SJSA1 (cell line): Measurements from ENCODE around the gene PDZD2. TPM values are rescaled to one million over a fixed set of nuclear protein-coding genes. Genes with fewer than 3 reads are reported as not detected.
"Not testable (repeated sequence)": the region's sequence is repeated elsewhere in the genome, so short reads cannot be mapped to it uniquely, and the experiment has no call there.

Experiments
- DNase-seq, 2 experiments: peaks; one replicate each; pipeline ENCODE4 v3.0.0-alpha.2; 2015 to 2020; ENCODE audit warnings: low spot score in 2 of 2, low read depth in 1 of 2
- H3K27ac ChIP-seq: fragments of 250-450 bp; sonication (Bioruptor Pico); 2 replicates; pipeline ENCODE4 v1.5.1; 2020; ENCODE audit warnings: mild to moderate bottlenecking, moderate library complexity
- H3K27me3 ChIP-seq: fragments of 250-450 bp; sonication (Bioruptor Pico); replicated peaks from 2 replicates; pipeline ENCODE4 v1.5.1; 2020; ENCODE audit warnings: mild to moderate bottlenecking, moderate library complexity
- H3K36me3 ChIP-seq: fragments of 250-450 bp; sonication (Bioruptor Pico); 2 replicates; pipeline ENCODE4 v1.5.1; 2020; ENCODE audit warnings: mild to moderate bottlenecking
- H3K4me1 ChIP-seq: fragments of 250-450 bp; sonication (Bioruptor Pico); replicated peaks from 2 replicates; pipeline ENCODE4 v1.6.1; 2021; ENCODE audit warnings: mild to moderate bottlenecking
- H3K4me3 ChIP-seq: fragments of 250-450 bp; sonication (Bioruptor Pico); 2 replicates; pipeline ENCODE4 v1.5.1; 2020; ENCODE audit warnings: mild to moderate bottlenecking
- H3K9me3 ChIP-seq: fragments of 250-450 bp; sonication (Bioruptor Pico); replicated peaks from 2 replicates; pipeline ENCODE4 v1.5.1; 2020; ENCODE audit warnings: mild to moderate bottlenecking
- total RNA-seq: library from RNA; depleted of rRNA; stranded (reverse); fragments of >200 nt; shearing (Covaris generic); gene quantifications from 2 replicates; pipeline ENCODE4 v1.2.3, GENCODE V29; 2014

PDZD2 gene
- total RNA-seq, 1 experiment from 2014 or later: 0.16 TPM

DNA sequence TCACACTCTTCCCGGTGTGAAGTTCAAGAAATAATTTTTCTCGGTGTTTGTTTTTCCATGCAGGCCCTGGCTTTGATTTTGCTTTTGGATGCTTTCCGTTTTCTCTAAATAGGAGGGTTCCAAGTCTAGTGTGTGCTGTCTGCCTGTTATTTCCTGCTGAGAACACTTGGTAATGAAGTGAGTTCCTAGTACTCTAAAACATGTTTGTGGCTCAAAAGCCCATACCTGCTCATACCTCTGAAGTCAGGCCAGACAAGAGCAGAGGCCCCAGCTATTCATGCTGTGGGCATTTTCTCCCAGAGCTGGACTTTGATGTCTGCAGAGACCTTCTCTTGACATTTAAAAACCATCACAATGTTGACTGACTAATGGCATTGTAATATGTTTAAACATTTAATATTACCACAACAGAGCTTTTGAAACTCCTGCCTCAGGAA, 324.0 kb downstream of the PDZD2 start:
- no peak for DNase-seq
- H3K27ac ChIP-seq: no peak overlapping the region
- no peaks in the 10 kb centered on the region for H3K27me3 ChIP-seq
- H3K36me3 ChIP-seq: no peaks in the 10 kb centered on the region
- H3K9me3 ChIP-seq: no peaks in the 10 kb centered on the region
- H3K4me1 ChIP-seq: no peaks in the 10 kb centered on the region
- H3K4me3 ChIP-seq: no peak overlapping the region

DNA sequence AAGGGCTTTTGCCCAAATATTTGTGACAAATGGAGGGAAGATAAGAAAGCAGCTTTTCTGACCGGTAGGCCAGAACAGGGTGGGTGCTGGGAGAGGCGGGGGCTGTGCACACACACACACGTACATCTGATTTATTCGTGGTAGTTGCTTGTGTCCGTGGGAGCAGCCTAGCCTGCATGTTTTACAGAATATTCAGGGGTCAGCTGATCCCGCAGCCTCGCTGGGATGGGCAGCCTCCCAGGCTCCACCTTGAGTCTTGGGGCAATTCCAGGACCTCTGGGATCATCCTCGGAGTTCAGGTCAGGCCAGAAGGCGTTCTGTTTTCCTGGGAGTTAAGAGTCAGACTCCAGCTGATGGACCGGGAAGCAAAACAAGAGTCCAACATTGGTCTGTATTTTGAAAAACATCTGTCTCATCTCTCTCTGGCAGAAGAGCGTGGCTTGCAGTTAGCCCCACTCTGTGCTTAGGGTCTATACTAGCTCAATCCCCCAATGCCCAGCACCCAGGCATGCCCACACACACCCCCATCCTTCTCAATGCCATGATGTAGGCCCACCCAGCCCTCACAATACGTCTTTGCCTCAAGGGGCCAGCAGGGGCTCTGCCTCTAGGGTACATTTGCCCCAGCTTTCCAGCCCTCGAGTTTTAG, 324.6 kb downstream of the PDZD2 start:
- no peak for DNase-seq
- Histone ChIP-seq H3K4me3 (no peak overlapping the region), H3K4me1 (no peaks in the 10 kb centered on the region), H3K36me3 (no peaks in the 10 kb centered on the region), H3K9me3 (no peaks in the 10 kb centered on the region), H3K27me3 (no peaks in the 10 kb centered on the region), H3K27ac (no peak overlapping the region)

DNA sequence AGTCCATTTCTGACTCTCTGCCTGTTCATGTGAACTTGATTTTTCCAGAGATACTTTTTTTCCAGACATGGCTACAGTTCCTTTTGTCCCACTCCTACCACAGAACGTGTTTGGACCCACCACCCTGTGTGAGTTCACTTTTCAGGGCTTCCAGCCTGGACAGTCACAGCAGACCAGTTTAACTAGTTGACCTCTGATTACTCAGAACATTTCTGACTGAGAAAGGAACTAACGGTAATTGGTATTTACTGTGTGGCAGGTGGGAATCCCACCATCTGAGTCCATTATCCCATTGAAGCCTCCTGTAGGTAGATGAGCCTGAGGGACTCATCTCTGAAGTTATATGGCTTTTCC, 325.1 kb downstream of the PDZD2 start:
- Histone ChIP-seq H3K4me1 (no peaks in the 10 kb centered on the region), H3K27me3 (no peaks in the 10 kb centered on the region), H3K27ac (no peak overlapping the region), H3K36me3 (no peaks in the 10 kb centered on the region), H3K4me3 (no peak overlapping the region), H3K9me3 (no peaks in the 10 kb centered on the region)
- no peak for DNase-seq

DNA sequence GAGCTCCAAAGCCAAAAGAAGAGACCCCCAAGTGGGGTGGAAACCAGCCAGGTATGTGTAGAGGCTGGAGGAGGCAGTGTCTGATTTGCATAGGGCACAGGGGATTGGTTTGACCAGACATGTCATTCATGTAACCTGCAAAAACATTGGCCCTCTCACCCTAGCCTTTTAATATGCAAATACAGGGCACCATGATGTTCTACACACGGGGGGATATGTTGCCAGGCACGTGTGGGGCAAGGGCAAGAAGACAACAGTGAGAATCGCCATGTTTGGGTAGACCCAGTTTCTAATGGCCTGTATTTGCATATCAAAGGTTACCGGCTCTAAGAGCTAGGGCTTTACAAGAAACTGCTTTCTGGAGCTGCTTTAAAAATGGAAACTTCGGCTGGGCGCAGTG, 326.3 kb downstream of the PDZD2 start:
- H3K27ac ChIP-seq: no peak overlapping the region
- H3K9me3 ChIP-seq: no peaks in the 10 kb centered on the region
- DNase-seq: no peak
- no peak overlapping the region for H3K4me3 ChIP-seq
- no peaks in the 10 kb centered on the region for H3K4me1 ChIP-seq
- no peaks in the 10 kb centered on the region for H3K36me3 ChIP-seq
- H3K27me3 ChIP-seq: no peaks in the 10 kb centered on the region

DNA sequence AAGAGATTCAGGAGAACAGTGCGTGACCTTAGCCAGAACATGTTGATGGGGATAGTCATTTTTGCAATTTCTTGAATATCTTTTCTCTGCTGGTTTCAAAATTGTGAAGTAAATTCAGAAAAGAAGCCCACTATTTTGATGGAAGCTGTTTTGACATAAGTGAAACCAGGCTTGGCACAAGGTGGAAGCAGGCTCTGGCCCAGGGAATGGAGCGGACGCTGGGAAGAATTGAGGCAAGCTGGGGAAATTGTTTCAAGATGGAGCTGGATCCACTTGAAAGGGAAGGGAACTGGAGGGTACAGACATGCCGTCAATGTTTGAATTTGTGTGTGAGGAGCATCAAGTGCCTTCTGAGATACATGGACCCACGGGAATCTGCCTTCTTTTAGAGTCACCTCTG, 328.0 kb downstream of the PDZD2 start:
- DNase-seq: no peak
- H3K27ac ChIP-seq: no peak overlapping the region

DNA sequence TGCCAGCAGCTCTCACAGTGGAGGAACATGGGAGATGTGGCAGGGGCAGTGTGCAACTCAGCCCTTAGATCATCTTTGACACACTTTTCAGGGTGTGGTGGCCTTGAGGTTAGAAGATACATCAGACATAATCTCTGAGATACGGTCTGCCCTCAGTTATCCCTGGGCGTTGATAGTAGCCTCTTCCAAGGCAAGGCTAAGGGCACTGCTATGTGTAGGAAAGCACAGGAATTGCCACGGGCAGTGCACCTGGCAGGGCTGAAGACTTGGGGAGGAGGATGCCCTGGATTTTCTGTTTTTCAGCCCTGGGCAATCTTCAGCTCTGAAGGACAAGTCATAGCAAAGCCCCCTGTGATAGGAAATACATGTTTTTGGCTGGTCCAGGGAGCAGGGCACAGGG, 328.5 kb downstream of the PDZD2 start:
- no peaks in the 10 kb centered on the region for H3K9me3 ChIP-seq
- no peak for DNase-seq
- no peaks in the 10 kb centered on the region for H3K4me1 ChIP-seq
- H3K36me3 ChIP-seq: no peaks in the 10 kb centered on the region
- H3K27me3 ChIP-seq: no peaks in the 10 kb centered on the region
- H3K27ac ChIP-seq: no peak overlapping the region
- no peak overlapping the region for H3K4me3 ChIP-seq

More for the DNA sequence above, 328.0 kb downstream of the PDZD2 start:
- Histone ChIP-seq H3K4me1 (no peaks in the 10 kb centered on the region), H3K9me3 (no peaks in the 10 kb centered on the region), H3K36me3 (no peaks in the 10 kb centered on the region), H3K4me3 (no peak overlapping the region), H3K27me3 (no peaks in the 10 kb centered on the region)

DNA sequence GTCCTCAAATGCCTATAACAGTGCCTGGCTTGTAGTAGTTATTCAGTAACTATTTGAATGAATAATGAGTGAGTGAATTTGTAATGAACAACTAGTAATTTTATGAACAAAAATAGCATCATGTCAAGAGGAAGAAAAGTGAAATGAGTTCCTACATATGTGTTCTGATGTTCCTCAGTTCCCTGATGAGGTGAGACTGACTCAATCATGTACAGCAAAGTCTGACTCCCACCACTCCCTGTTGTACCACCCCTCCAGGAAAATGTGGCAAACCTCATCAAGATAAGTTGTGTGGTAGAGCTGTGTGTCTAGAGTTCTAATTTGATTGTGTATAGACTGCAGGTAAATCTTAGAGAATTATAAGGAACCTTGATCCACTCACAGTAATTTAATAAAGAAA, 333.6 kb downstream of the PDZD2 start:
- Histone ChIP-seq H3K27me3 (no peaks in the 10 kb centered on the region), H3K36me3 (no peaks in the 10 kb centered on the region), H3K9me3 (no peaks in the 10 kb centered on the region), H3K4me3 (no peak overlapping the region), H3K27ac (no peak overlapping the region), H3K4me1 (no peaks in the 10 kb centered on the region)
- no peak for DNase-seq

DNA sequence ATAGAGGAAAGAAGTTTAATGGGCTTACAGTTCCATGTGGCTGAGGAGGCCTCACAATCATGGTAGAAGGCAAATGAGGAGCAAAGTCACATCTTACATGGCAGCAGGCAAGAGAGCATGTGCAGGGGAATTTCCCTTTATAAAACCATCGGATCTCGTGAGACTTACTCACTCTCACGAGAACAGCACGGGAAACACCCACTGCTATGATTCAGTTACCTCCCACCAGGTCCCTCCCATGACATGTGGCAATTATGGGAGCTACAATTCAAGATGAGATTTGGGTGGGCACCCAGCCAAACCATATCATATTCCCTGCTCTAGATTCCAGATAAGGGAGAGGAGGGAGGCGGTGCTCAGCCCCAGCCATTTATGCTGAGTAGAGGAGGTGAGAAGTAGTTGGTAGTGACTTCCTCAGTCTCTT, 336.3 kb downstream of the PDZD2 start:
- not testable (repeated sequence) for H3K4me1 ChIP-seq, H3K27ac ChIP-seq, H3K27me3 ChIP-seq, H3K9me3 ChIP-seq, H3K36me3 ChIP-seq, H3K4me3 ChIP-seq, DNase-seq

DNA sequence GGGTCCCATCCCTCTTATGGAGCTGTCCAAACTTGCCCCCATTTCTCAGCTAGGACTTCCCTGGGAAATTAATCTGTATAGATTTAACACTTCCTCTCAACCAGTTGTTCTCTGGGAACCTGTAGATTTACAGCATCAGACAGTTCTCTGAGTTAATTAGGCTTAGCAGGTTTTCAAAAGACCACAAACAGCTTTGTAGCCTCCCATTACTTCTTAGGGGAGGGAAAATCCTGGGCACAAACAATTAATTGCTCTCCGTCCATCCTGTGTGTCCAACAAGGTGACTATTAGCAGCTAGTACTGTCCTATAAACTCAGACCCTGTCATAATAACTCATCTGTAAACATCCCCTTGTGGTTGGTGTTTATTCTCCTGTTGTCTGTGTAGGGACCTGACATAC, 337.2 kb downstream of the PDZD2 start:
- H3K4me3 ChIP-seq: no peak overlapping the region
- H3K27me3 ChIP-seq: no peaks in the 10 kb centered on the region
- no peaks in the 10 kb centered on the region for H3K9me3 ChIP-seq
- no peak overlapping the region for H3K27ac ChIP-seq
- H3K4me1 ChIP-seq: no peaks in the 10 kb centered on the region
- no peaks in the 10 kb centered on the region for H3K36me3 ChIP-seq
- DNase-seq: no peak

DNA sequence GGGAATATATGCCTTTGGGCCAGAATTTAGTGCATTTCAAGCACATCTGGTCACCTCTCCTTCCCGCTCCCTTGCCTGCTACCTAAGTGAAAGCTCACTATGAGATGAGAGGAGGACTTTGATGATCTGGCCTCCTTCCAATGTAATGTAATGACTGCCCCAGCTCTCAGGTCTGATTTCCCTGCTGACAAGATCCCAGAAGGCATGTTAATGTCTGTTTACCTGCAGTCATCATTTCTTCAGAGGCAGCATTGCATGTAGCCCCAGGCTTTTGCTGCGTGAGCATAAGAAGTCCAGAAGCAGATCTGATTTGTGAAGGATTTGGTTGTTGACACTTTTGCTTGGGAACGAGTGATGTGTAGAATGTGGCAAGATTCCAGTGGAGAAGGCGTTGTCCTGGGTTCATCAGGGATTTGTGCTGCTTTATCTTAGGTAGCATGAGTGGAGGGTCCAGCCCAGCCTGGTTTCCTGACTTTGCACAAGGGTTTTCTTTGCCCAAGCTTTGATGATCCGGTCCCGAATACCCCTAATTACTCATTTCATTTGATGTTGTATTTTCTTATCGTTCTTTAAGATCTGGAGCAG, 342.5 kb downstream of the PDZD2 start:
- no peaks in the 10 kb centered on the region for H3K36me3 ChIP-seq
- no peaks in the 10 kb centered on the region for H3K4me1 ChIP-seq
- no peaks in the 10 kb centered on the region for H3K9me3 ChIP-seq
- H3K4me3 ChIP-seq: no peak overlapping the region
- no peak for DNase-seq
- no peak overlapping the region for H3K27ac ChIP-seq
- no peaks in the 10 kb centered on the region for H3K27me3 ChIP-seq

DNA sequence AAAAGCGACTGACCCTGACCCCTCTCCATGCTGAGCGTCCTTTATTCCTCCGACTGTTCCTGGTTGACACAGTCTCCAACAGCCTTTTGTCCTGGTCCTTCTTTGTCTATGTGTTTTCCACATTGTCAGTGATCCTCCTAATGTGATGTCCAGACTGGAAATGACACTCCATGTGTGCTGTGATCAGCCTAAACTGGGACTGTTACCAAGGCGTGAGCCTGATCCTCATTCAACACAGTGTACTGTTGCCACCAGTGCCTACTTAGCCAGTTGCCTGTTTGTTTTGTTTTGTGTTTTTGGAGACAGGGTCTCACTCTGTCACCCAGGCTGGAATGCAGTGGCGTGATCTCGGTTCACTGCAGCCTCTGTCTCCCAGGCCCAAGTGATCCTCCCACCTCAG, 343.1 kb downstream of the PDZD2 start:
- no peaks in the 10 kb centered on the region for H3K9me3 ChIP-seq
- H3K27me3 ChIP-seq: no peaks in the 10 kb centered on the region
- H3K4me1 ChIP-seq: no peaks in the 10 kb centered on the region
- no peak overlapping the region for H3K4me3 ChIP-seq
- H3K36me3 ChIP-seq: no peaks in the 10 kb centered on the region
- DNase-seq: no peak
- no peak overlapping the region for H3K27ac ChIP-seq

DNA sequence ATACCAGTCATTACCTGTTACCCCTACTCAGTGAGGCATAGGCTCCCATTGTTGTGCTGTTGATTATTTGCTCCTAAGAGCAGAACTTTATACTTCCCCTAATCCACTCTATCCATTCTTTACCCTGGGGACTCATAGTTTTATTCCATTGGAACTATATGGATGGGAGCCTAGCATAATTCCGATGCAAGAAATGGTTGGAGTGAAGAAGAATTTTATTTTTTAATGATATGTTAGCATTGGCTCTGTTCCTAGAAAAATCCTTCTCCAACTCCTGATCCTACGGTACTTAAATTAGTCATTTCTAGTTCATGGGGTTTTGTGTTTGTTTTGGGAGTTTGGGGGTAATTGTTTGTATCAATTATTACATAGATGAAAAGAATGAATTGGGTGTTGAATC, 343.7 kb downstream of the PDZD2 start:
- Histone ChIP-seq H3K27me3 (no peaks in the 10 kb centered on the region), H3K9me3 (no peaks in the 10 kb centered on the region), H3K36me3 (no peaks in the 10 kb centered on the region), H3K27ac (no peak overlapping the region), H3K4me3 (no peak overlapping the region), H3K4me1 (no peaks in the 10 kb centered on the region)
- DNase-seq: no peak

DNA sequence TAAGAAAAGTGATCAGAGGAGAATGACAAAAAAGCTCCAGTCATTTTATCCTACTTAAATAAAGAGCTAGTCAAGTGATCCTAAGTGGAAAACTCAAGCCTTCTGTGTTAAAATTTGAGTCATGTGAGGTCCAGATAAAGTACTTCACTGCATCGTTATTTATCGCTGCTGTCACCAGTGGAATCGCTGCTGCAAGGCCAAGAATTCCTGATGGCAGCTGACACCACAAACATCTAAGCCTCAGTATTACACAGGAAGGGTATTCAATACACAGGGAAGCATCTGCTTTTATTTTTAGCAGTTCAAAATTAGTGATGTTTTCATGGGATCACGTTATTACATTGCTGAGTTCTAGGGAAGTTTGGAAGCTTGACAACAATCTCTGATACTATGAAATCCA, 344.9 kb downstream of the PDZD2 start:
- 0 out of 2 replicates have a peak, but pooled peaks cover 4% of the 10 kb centered on the region for H3K9me3 ChIP-seq
- H3K36me3 ChIP-seq: no peaks in the 10 kb centered on the region
- H3K4me3 ChIP-seq: no peak overlapping the region
- no peaks in the 10 kb centered on the region for H3K27me3 ChIP-seq
- no peak overlapping the region for H3K27ac ChIP-seq
- no peak for DNase-seq
- H3K4me1 ChIP-seq: peaks cover 9% of the 10 kb centered on the region

DNA sequence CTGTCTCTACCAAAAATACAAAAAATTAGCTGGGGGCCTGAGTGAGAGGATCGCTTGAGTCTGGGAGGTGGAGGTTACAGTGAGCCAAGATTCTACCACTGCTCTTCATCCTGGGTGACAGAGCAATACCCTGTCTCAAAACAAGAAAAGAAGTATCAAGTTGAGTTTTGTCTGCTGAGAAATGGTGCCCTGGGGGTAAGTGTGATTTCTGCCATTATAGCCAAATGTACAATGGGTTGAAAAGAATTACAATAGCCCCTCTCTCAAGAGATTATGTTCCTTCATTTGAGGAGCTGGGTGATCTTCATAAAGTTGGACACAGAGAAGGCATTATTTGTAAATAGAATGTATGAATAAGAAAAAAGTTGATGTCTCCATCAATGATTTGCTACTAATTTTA, 345.8 kb downstream of the PDZD2 start:
- Histone ChIP-seq H3K9me3 (0 out of 2 replicates have a peak, but pooled peaks cover 4% of the 10 kb centered on the region), H3K27me3 (no peaks in the 10 kb centered on the region), H3K36me3 (no peaks in the 10 kb centered on the region), H3K4me1 (peaks cover 14% of the 10 kb centered on the region), H3K27ac (no peak overlapping the region), H3K4me3 (no peak overlapping the region)
- DNase-seq: no peak

DNA sequence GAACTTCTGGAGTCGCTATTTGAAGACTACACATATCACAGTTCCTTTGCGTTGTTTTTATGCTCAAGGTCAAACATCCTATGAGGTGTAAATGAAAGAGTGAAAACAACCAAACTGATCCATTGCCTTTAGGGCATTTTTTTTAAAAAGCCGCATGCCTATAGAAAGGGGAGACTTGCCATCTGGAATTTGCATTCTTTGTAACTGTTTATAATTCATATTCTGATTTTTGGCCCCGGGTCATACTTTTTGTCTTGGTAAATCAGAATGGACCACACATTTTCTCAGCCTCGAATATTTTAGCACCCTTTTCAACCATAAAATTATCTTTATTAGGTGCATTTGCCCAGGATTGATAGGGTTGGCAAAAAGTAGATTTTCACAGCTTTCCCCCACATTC, 347.2 kb downstream of the PDZD2 start:
- Histone ChIP-seq H3K4me3 (no peak overlapping the region), H3K27me3 (no peaks in the 10 kb centered on the region), H3K4me1 (peaks cover 28% of the 10 kb centered on the region), H3K36me3 (no peaks in the 10 kb centered on the region), H3K9me3 (0 out of 2 replicates have a peak, but pooled peaks cover 4% of the 10 kb centered on the region), H3K27ac (no peak overlapping the region)
- DNase-seq: no peak
